H9 (cell line): Measurements from ENCODE around the gene ADGRD1. TPM values are rescaled to one million over a fixed set of nuclear protein-coding genes. Genes with fewer than 3 reads are reported as not detected.

Experiments used
- DNase-seq: peaks from one replicate; pipeline ENCODE4 v3.0.0-alpha.2; 2017
- H2AFZ ChIP-seq: one replicate; pipeline ENCODE4 v1.6.1; 2013; ENCODE audit warnings: mild to moderate bottlenecking, low read length, control low read depth, moderate library complexity
- H2AK5ac ChIP-seq: 2 replicates; pipeline ENCODE4 v1.6.1; 2013; ENCODE audit warnings: low read length, control low read depth, mixed read lengths; ENCODE audit not compliant: insufficient read length
- H2BK120ac ChIP-seq: one replicate; pipeline ENCODE4 v1.6.1; 2013; ENCODE audit warnings: low read depth, mild to moderate bottlenecking, low read length, control low read depth, inconsistent platforms; ENCODE audit not compliant: poor library complexity, severe bottlenecking
- H2BK12ac ChIP-seq: 2 replicates; pipeline ENCODE4 v1.6.1; 2013; ENCODE audit warnings: low read length, control low read depth, mixed read lengths, low read depth; ENCODE audit not compliant: insufficient read length
- H2BK15ac ChIP-seq: 2 replicates; pipeline ENCODE4 v1.6.1; 2013; ENCODE audit warnings: low read depth, low read length, control low read depth
- H2BK20ac ChIP-seq: one replicate; pipeline ENCODE4 v1.6.1; 2013; ENCODE audit warnings: low read depth, mild to moderate bottlenecking, low read length, control low read depth, inconsistent platforms; ENCODE audit not compliant: poor library complexity, severe bottlenecking
- H2BK5ac ChIP-seq: 2 replicates; pipeline ENCODE4 v1.6.1; 2013; ENCODE audit warnings: low read length, control low read depth, mixed read lengths; ENCODE audit not compliant: insufficient read length
- H3K14ac ChIP-seq: 2 replicates; pipeline ENCODE4 v1.6.1; 2013; ENCODE audit warnings: low read length, control low read depth; ENCODE audit not compliant: insufficient read depth
- H3K18ac ChIP-seq: 2 replicates; pipeline ENCODE4 v1.6.1; 2013; ENCODE audit warnings: low read depth, mild to moderate bottlenecking, mixed read lengths, low read length, control low read depth; ENCODE audit not compliant: insufficient read length
- H3K23ac ChIP-seq: 2 replicates; pipeline ENCODE4 v1.6.1; 2013; ENCODE audit warnings: low read length, control low read depth, mixed read lengths, low read depth; ENCODE audit not compliant: insufficient read length
- H3K23me2 ChIP-seq: 2 replicates; pipeline ENCODE4 v1.6.1; 2013; ENCODE audit warnings: low read depth, mild to moderate bottlenecking, mixed read lengths, low read length, control low read depth; ENCODE audit not compliant: insufficient read length, poor library complexity, severe bottlenecking
- H3K27ac ChIP-seq: 2 replicates; pipeline ENCODE4 v1.5.1; 2013; ENCODE audit warnings: low read length, control low read depth, mixed read lengths, low read depth; ENCODE audit not compliant: insufficient read length
- H3K27me3 ChIP-seq: 2 replicates; pipeline ENCODE4 v1.6.1; 2013; ENCODE audit warnings: low read length, control low read depth, inconsistent platforms; ENCODE audit not compliant: insufficient read depth
- H3K4ac ChIP-seq: 2 replicates; pipeline ENCODE4 v1.6.1; 2013; ENCODE audit warnings: low read depth, mild to moderate bottlenecking, control low read depth, inconsistent platforms, low read length, moderate library complexity
- H3K4me1 ChIP-seq: 2 replicates; pipeline ENCODE4 v1.6.1; 2013; ENCODE audit warnings: low read length, control low read depth, inconsistent platforms; ENCODE audit not compliant: insufficient read depth
- H3K4me2 ChIP-seq: 2 replicates; pipeline ENCODE4 v1.6.1; 2013; ENCODE audit warnings: low read length, control low read depth, mixed read lengths; ENCODE audit not compliant: insufficient read length, insufficient read depth
- H3K56ac ChIP-seq: 2 replicates; pipeline ENCODE4 v1.6.1; 2013; ENCODE audit warnings: low read depth, mild to moderate bottlenecking, mixed read lengths, low read length, control low read depth; ENCODE audit not compliant: insufficient read length
- H3K79me1 ChIP-seq: 2 replicates; pipeline ENCODE4 v1.6.1; 2013; ENCODE audit warnings: low read depth, mild to moderate bottlenecking, moderate library complexity, low read length, control low read depth, inconsistent platforms; ENCODE audit not compliant: insufficient read depth, poor library complexity, severe bottlenecking
- H3K79me2 ChIP-seq: 2 replicates; pipeline ENCODE4 v1.6.1; 2013; ENCODE audit warnings: low read length, control low read depth, inconsistent platforms; ENCODE audit not compliant: insufficient read depth
- H3K9ac ChIP-seq: 2 replicates; pipeline ENCODE4 v1.6.1; 2013; ENCODE audit warnings: low read length, control low read depth, mixed read lengths; ENCODE audit not compliant: insufficient read length; ENCODE audit errors: extremely low read depth
- H3K9me3 ChIP-seq: one replicate; pipeline ENCODE4 v1.6.1; 2013; ENCODE audit warnings: low read depth, low read length, inconsistent platforms; ENCODE audit not compliant: control insufficient read depth
- H3T11ph ChIP-seq: one replicate; pipeline ENCODE4 v1.6.1; 2013; ENCODE audit warnings: mild to moderate bottlenecking, low read length, control low read depth, inconsistent platforms
- H4K20me1 ChIP-seq: one replicate; pipeline ENCODE4 v1.6.1; 2013; ENCODE audit not compliant: control insufficient read depth, insufficient read length, insufficient read depth
- H4K5ac ChIP-seq: 2 replicates; pipeline ENCODE4 v1.6.1; 2013; ENCODE audit warnings: low read depth, mild to moderate bottlenecking, mixed read lengths, low read length, control low read depth; ENCODE audit not compliant: insufficient read length
- H4K8ac ChIP-seq: replicated peaks from 2 replicates; pipeline ENCODE4 v1.6.1; 2013; ENCODE audit warnings: low read length, control low read depth, mixed read lengths, low read depth; ENCODE audit not compliant: insufficient read length
- H4K91ac ChIP-seq: 2 replicates; pipeline ENCODE4 v1.6.1; 2013; ENCODE audit warnings: low read depth, mild to moderate bottlenecking, moderate library complexity, mixed read lengths, low read length, control low read depth; ENCODE audit not compliant: insufficient read length
- H3K27ac Mint-ChIP-seq, 3 experiments: 2 replicates in 2 of 3; 3 replicates in 1 of 3; pipeline ENCODE4 v1.8.0; 2020 to 2021; ENCODE audit warnings: mixed read lengths in 3 of 3, mild to moderate bottlenecking in 1 of 3, moderate library complexity in 1 of 3
- H3K27me3 Mint-ChIP-seq: 2 replicates; pipeline ENCODE4 v1.8.0; 2021; ENCODE audit warnings: low read depth, mild to moderate bottlenecking, moderate library complexity, mixed read lengths
- H3K36me3 Mint-ChIP-seq, 3 experiments: 2 replicates in 2 of 3; 3 replicates in 1 of 3; pipeline ENCODE4 v1.8.0; 2020 to 2021; ENCODE audit warnings: low read depth in 3 of 3, mixed read lengths in 3 of 3; ENCODE audit not compliant: insufficient read depth in 1 of 3
- H3K4me1 Mint-ChIP-seq, 2 experiments: 2 replicates each; pipeline ENCODE4 v1.8.0; 2020; ENCODE audit warnings: mixed read lengths in 2 of 2
- H3K4me3 Mint-ChIP-seq, 2 experiments: 2 replicates in 1 of 2; 3 replicates in 1 of 2; pipeline ENCODE4 v1.8.0; 2020 to 2021; ENCODE audit warnings: mild to moderate bottlenecking in 2 of 2, mixed read lengths in 2 of 2, moderate library complexity in 1 of 2
- H3K9me3 Mint-ChIP-seq, 2 experiments: 2 replicates in 1 of 2; 3 replicates in 1 of 2; pipeline ENCODE4 v1.8.0; 2020; ENCODE audit warnings: mild to moderate bottlenecking in 2 of 2, mixed read lengths in 2 of 2, moderate library complexity in 1 of 2
- WGBS: extraction: QIAGEN DNeasy Blood & Tissue Kit; methylation state at CpG from one replicate; pipeline ENCODE4 v1.1.7; 2013; ENCODE audit warnings: missing lambda C conversion rate, low lambda C conversion rate, mixed read lengths; ENCODE audit not compliant: insufficient read length; ENCODE audit errors: extremely low coverage; 5-methylcytosine and 5-hydroxymethylcytosine counted together
- total RNA-seq: library from RNA; stranded (reverse); gene quantifications from 2 replicates; pipeline ENCODE4 v1.2.1, GENCODE V29; 2021
- TF ChIP-seq, protein P1 (sequence below): fragments of 200-600 bp; sonication (generic); conservative IDR thresholded peaks from 3 replicates; pipeline ENCODE4 v1.8.0; 2021; ENCODE audit warnings: antibody characterized with exemption, mild to moderate bottlenecking

Gene ADGRD1
- total RNA-seq, 1 experiment from 2014 or later, result 0.52 TPM

DNA sequence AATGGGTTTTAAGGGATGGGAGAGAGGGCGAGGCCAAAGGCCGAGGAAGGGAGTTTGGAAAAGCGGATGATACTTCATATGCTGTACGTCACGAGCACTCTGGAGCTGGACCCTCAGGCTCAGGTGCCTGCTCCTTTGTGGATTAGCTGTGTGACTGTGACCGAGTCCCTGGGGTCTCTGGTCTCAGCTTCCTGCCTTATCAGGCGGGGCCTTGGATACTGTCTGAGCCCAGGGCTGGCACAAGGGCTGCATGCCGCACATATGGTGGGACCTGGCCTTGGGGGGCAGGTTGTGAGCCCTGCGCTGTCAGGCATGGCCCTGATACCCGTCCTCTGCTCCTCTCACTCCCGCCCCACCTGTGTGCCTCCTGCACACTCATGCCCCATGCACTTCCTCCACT lies 95.3 kb downstream of the ADGRD1 start:
- H3K79me1 ChIP-seq, result no peaks in the 10 kb centered on the region
- peaks cover 0 to 4% of the 10 kb centered on the region in 2 experiments; a peak in 1 of 5 replicates for H3K9me3 Mint-ChIP-seq
- H3K4ac ChIP-seq, result no peak overlapping the region
- H2BK15ac ChIP-seq, result no peak overlapping the region
- no peak overlapping the region for H2BK12ac ChIP-seq
- no peak overlapping the region for H2AFZ ChIP-seq
- H2BK20ac ChIP-seq, result no peak overlapping the region
- H3K27ac Mint-ChIP-seq, result no peak overlapping the region
- H4K91ac ChIP-seq, result no peak overlapping the region
- H3K4me1 ChIP-seq, result no peaks in the 10 kb centered on the region
- no peaks in the 10 kb centered on the region for H3K23me2 ChIP-seq
- no peaks in the 10 kb centered on the region; the same call in 1 of the 2 replicates for H3K27me3 Mint-ChIP-seq
- no peaks in the 10 kb centered on the region for H4K20me1 ChIP-seq
- no peak overlapping the region for H2AK5ac ChIP-seq
- H2BK120ac ChIP-seq, result no peak overlapping the region
- no peaks in the 10 kb centered on the region for H3K79me2 ChIP-seq
- H4K8ac ChIP-seq, result no peak overlapping the region
- TF ChIP-seq, protein P1, sequence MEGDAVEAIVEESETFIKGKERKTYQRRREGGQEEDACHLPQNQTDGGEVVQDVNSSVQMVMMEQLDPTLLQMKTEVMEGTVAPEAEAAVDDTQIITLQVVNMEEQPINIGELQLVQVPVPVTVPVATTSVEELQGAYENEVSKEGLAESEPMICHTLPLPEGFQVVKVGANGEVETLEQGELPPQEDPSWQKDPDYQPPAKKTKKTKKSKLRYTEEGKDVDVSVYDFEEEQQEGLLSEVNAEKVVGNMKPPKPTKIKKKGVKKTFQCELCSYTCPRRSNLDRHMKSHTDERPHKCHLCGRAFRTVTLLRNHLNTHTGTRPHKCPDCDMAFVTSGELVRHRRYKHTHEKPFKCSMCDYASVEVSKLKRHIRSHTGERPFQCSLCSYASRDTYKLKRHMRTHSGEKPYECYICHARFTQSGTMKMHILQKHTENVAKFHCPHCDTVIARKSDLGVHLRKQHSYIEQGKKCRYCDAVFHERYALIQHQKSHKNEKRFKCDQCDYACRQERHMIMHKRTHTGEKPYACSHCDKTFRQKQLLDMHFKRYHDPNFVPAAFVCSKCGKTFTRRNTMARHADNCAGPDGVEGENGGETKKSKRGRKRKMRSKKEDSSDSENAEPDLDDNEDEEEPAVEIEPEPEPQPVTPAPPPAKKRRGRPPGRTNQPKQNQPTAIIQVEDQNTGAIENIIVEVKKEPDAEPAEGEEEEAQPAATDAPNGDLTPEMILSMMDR, result no peak
- H3K9me3 ChIP-seq, result no peaks in the 10 kb centered on the region
- H3K4me2 ChIP-seq, result no peak overlapping the region
- H3K18ac ChIP-seq, result no peak overlapping the region
- H3K27me3 ChIP-seq, result no peaks in the 10 kb centered on the region
- H3K4me3 Mint-ChIP-seq, result no peak overlapping the region; a peak in 1 of 5 replicates
- H2BK5ac ChIP-seq, result no peak overlapping the region
- H3K36me3 Mint-ChIP-seq, result no peaks in the 10 kb centered on the region
- H3K9ac ChIP-seq, result no peak overlapping the region
- no peak overlapping the region for H3K14ac ChIP-seq
- no peak overlapping the region for H3K23ac ChIP-seq
- H3T11ph ChIP-seq, result no peak overlapping the region
- H3K27ac ChIP-seq, result no peak overlapping the region
- no peak overlapping the region for H4K5ac ChIP-seq
- no peak overlapping the region for H3K56ac ChIP-seq
- WGBS, result 100% methylated on average over 1 of the region's 11 CpGs
- H3K4me1 Mint-ChIP-seq, result peaks cover 4 to 6% of the 10 kb centered on the region in 2 experiments
- no peak for DNase-seq
